Raji (cell line): ENCODE data around the gene RPTOR.

Experiments
- POLR2A ChIP-seq: IDR thresholded peaks from 2 replicates; pipeline ENCODE4 v1.6.1; 2011; ENCODE audit warnings: low read depth, low read length, control low read depth; ENCODE audit not compliant: insufficient read depth

RPTOR gene

DNA sequence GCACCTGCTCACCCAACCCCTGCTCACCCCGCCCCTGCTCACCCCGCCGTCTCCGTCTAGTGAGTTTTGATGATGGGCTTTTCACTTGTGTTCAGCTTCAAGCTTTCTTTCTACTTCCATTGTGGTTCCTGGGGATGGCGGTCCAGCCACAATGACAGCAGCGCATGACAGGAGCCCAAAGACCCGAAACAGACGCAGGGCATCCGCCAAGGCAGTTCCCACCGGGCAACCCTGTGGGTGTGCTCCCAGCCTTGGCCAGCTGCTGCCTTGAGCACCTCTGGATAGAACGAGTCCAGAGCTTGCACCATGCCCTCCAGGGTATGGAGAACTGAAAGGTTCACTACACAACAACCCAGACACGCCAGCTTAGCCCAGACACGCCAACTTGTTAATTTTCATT is 354.1 kb downstream of the RPTOR start:
- no peak for TF ChIP-seq POLR2A

DNA sequence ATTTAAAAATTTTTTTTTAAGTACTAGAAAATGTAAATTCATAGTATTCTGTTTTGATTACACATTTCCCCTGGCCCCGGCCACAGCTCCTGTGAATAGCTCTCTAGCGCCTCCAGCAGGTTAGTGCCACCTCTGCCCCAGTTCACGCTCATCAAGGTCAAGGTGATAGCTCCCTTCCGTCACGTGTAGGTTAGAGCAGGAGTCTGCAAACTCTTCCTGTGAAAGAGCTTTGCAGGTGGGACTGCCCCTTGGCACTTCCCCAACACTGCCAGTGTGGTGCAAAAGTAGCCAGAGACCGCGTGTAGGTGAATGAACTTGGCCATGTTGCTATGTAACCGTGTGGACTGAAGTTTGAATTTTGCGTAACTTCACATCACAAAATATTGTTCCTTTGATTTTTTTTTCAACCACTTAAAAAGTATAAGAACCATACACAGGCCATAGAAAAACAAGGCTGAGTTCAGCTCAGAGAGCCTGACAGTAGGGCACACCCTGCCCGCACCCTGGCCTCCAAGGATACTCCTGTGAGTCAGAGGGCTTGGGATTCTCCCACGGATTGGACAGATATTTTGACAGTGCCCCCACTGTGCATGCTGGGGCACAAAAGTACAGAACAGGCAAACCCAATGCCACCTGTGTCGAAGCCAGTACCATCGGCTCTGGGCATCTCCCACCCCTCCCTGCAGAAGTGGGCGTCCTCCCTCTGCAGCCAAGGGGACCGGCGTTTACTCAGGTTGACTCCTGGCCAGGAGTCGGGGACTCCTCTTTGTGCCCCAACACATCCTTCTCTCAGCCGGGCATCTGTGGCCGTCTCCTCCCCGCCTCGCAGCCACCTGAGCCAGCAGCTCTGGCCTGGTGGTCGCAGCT is 355.0 kb downstream of the RPTOR start:
- no peak for TF ChIP-seq POLR2A

DNA sequence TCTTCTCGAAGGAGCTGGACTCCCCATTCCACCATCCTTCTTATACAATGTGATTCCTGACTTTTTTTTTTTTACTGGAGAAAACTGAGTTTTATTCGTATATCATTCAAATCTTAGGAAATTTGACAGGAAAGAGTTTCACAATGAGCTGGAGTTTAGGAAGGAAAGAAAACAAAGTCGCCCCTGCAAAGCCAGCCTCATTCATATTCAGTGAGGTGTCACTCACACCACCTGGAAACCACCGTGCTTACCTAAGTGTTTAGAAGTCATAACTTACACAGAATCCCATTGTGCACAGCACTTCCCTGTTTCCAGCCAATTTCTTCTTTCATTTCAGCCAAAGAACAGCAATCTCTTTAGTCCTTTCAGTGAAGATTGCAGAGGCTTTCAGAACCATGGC is 356.7 kb downstream of the RPTOR start:
- no peak for TF ChIP-seq POLR2A

DNA sequence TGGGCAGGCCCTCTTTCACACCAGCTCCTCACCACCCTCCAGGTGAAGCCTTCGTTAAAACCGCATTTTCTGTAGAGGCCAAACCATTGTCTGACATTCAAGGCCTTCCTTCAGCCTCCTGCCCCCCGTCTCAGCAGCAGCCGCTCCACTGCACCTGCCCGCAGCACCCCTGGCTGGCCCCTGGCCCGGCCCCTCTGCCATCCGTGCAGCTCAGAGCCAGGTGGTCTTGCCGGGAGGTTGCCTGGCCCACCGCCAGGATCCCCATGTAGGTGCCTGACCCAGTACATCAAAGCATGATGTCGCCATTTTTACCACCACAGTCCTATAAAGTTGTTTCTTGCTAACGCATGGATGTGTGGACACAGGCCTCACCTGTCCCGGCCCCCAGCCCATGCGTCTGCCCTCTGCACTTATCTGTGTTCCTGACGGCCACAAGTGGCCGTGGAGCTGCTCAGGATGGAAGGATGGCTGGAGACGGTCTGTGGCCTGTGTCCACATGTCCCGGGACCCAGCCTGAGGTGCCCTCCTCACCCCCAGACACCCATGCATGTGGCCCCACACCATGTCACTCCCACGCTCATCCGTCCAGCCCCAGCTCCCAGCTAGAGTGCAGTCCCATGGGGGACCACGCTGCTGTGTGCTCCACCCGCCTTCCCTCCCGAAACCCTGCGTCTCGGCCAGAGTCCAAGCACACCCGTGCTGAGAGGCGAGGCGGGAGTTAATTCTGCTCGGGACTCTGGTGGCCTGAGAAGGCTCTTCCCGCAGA is 357.7 kb downstream of the RPTOR start:
- TF ChIP-seq POLR2A, result no peak

DNA sequence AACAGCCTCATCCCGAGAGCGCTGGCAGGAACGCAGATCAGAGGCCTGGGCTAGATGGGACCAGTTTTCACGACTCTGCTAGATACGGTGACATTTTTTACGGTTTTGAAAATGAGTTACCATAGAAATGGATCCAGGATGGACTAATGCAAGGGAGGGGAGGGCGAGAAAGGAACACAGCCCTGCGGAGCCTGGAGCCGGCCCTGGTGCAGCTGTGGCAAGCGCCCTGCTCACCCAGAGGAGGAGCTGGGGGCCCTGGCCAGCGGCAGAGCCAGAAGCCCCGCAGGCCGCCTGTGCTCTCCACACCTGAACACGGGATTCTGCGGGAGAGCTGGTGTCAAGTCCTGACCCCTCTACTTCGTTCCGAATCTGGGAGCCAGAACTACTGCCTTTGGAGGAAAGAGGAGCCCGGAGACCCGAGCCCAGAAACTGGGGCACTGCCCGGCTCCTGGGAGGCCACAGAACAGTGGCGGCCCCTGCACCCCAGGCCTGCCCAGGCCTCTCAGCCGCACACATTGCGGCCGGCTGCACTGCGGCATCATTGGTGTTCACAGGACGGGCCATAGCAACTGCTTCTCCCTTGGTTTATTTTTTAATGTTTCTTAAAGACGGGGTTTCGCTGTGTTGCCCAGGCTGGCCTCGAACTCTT is 358.4 kb downstream of the RPTOR start:
- TF ChIP-seq POLR2A, result no peak

DNA sequence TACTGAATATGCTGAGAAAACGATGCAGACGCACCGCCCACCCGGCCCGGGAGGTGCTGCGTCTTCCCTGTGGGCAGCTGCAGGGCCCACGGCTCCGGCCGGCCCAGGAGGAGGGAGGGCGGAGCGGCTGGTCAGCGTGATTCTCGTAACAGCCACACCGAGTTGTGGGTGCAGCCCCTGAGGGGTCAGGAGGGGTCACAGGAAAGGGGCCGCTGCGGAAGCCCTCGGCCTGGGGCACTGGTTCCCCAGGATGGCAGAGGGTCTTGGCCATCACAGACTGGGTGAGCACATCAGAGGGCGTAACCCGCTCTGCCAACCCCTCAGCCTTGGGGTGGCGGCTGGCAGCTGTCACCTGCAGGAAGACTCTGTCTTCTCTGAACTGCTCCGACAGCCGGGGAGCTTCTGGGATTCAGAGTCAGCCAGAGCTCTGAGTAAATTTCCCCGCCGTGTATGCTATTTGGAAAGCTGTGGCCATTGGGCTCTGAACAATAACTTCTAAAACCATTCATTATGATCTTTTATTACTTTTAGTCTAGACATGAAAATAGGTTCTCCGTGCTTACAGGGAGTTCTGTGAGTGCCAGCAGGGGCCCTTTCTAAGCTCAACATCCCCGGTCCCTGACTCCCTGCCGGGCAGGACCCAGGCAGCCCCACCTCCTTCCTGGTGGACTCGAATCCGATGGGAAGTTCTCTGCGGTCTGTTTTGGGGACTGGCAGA is 359.6 kb downstream of the RPTOR start:
- no peak for TF ChIP-seq POLR2A

DNA sequence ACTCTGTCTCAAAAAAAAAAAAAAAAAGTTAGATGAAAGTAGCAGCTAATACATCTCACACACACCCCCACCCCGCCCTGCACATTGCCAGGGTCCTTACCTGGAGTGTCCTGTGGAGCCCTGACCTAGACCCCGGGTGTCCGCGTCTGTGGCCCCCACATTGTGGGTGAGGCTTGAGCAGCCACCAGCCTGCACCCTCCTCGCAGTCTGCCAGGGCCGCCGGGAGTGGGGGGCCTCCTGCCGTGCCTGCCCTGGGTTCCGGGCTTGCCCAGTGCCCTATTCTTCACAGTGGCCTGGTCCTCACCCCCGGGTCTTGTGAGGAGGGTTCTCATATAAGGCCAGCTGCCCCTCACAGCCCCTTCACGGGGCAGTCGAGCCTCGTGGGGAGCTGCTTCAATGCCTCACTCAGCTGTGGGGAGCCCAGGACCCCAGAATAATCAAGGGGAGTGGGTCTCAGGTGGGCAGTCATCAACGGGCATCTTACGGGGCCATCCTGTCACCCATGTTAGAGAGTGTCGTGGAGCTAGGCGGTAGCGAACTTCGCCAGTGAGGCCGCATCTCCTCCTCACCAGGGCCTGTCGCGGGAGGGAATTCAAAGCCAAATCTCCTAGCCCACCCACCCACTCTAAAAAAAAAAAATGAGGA is 361.1 kb downstream of the RPTOR start:
- TF ChIP-seq POLR2A, result no peak

DNA sequence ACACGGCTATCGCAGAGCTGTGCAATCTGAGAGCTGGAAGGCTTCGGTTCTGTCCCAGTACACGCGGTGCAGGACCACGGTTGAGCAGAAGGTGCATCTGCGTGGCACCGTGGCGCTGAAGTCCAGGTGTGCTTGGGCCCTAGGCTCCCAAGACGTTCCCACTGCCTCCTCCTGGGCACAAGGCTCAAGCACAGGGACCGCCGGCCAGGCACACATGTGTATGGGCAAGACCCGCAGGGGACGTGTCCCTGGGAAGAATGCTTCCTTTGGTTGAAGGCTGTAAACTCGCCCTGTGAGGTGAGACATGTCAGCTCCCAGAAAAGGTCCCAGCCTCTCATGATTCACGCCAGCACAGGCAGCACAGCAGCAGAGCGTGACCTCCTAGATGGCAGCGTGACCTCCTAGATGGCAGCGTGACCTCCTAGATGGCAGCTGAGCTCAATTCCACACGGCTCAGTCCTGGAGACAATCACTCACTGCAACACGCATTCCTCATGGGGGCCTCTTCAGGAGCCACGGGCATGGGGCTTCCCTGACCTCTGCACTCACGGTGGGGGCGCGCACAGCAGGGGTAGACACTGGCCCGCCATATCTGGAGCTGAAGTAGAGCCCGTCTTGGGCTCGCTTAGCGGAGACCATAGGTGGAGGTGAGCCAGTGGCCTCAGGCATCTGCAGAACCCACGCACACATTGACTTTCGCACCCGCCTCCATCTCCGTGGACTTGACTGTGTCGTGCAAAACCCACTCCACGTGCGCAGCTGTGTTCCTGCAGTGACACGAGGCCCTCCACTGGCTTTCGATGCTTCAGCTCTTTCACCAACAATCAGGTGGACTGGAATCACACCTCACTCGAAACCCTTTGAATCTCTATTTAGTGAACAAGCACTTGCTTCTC is 362.0 kb downstream of the RPTOR start:
- TF ChIP-seq POLR2A, result no peak

DNA sequence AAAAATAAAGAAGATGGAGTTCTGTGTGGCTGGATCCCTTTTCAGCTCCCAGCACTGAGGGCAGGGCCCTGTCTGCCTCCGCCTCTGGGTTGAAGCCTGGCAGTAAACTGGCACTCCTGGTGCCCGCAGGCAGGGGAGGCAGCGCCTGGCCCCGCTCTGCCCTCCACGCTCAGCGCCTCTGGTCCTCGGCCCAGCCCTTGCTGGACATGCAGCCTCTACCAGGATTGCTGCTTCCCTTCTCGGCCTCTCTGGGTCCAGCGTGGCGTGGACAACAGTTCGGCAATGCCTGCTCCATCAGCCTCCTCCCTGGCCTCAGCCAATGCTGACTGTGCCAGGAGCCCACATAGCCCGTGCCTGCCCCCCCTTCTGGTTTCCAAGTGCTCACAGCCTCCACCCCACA is 362.6 kb downstream of the RPTOR start:
- no peak for TF ChIP-seq POLR2A

DNA sequence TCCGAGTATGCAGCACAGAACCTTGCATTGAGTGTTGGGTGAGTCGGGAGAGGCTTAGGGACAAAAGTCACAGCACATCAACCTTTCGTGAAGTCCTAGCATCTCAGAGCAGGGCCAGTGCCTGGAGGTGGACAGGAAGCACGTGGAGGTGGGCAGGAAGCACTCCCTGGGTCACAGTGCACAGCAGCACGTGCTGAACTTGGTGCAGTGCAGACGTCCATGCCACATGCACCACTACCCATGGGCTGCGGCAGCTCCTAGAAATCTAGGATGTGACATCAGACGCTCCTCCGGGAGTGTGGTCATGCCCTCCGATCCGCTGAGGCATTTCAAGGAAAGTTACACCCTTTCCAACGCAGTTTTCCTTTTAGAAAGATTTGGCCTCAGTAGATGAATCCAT is 363.6 kb downstream of the RPTOR start:
- TF ChIP-seq POLR2A, result no peak

DNA sequence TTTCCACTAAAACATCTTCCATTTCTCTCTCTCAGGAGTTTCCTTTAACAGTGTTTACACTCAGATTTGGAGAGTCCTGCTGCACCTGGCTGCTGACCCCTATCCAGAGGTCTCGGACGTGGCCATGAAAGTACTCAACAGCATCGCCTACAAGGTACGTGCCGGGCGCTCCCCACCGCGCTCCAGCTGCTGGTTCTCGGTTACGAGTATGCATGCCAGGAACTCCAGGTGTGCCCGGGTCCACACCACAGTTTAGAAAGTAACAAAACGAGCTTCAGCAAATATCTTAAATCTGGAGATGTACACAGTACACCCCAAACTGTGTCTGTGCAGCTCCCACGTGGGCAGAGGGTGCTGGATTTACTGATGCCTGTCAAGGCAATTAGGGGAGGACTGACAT is 364.1 kb downstream of the RPTOR start:
- TF ChIP-seq POLR2A, result no peak

DNA sequence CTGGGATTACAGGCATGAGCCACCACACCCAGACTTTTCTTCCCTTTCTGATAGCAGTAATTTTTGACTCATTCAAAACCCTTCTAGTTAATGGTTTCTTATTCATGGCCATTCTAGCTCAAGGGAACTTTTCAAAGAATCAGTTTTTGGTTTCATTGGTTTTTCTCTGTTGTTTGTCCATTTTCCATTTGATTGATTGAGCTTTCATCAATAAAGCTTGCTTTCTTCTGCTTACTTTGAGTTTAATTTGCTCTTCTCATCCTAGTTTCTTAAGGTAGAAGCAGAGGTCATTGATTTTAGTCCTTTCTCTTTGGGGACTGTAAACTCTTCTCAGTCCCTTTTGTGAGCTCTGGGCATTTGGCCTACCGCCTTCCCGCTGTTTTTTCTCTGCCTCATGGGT is 365.0 kb downstream of the RPTOR start:
- no peak for TF ChIP-seq POLR2A

DNA sequence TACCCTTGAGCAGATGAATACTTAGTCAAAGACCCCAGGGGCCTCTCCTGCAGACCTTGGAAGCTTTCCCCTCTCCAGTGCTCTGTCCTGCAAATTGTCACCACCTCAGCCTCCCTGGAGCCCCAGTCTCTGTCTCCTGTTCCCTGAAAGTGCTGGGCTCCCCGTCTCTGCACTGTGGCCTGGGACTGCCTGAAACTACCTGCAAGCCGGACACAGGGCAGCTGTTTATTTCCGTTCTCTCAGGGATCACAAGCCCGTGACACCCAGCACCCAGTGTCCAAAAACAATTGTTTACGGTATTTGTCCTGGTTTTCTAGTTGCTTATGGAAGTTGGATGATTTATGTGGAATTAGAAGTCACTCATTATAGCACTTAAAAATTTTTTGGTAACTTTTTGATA is 365.4 kb downstream of the RPTOR start:
- no peak for TF ChIP-seq POLR2A

DNA sequence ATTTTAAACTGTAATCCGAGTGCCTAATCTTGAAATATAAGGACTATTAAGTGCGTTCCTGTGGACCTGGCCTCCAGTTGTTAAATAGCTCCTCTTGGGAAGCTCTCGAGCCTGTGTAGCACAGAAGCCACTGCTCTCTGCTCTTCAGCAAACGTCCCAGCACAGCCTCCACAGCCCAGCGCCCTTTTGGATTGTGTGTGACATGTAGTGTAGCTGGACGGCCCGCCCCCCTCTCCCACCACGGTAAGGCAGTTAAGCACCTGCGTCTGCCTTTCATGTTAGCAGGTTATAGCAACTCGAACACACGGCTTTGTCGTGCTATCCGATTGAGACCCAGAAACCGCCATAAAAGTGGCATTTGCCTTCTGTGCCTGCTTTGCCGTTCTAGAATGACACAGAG is 367.8 kb downstream of the RPTOR start:
- TF ChIP-seq POLR2A, result no peak
